GM23338 (cell line): ENCODE results near the gene PROZ. TPM values are rescaled to one million over a fixed set of nuclear protein-coding genes. Genes with fewer than 3 reads are reported as not detected.

Experiments
- ATAC-seq: fragments of 200-7000 bp; cut with Tn5 transposase; 3 replicates; pipeline ENCODE4 v1.9.1; 2020
- DNase-seq: peaks from one replicate; pipeline ENCODE4 v3.0.0-alpha.2; 2015; ENCODE audit warnings: low spot score
- H2AFZ ChIP-seq: fragments of 200-600 bp; sonication (generic); 2 replicates; pipeline ENCODE4 v1.8.0; 2016; ENCODE audit warnings: antibody characterized with exemption, mild to moderate bottlenecking, moderate library complexity
- H3F3A ChIP-seq: fragments of 200-600 bp; sonication (generic); replicated peaks from 2 replicates; pipeline ENCODE4 v1.8.0; 2017; ENCODE audit warnings: antibody characterized with exemption, mixed run types, low read depth
- H3K27ac ChIP-seq: fragments of 200-600 bp; sonication (generic); 2 replicates; pipeline ENCODE4 v1.6.1; 2016; ENCODE audit warnings: low read depth
- H3K27me3 ChIP-seq: fragments of 200-600 bp; sonication (generic); 2 replicates; pipeline ENCODE4 v1.8.0; 2016; ENCODE audit warnings: mild to moderate bottlenecking, mixed run types, moderate library complexity; ENCODE audit not compliant: insufficient read depth
- H3K36me3 ChIP-seq: fragments of 200-600 bp; sonication (generic); 2 replicates; pipeline ENCODE4 v1.8.0; 2016; ENCODE audit warnings: mild to moderate bottlenecking; ENCODE audit not compliant: insufficient read depth
- H3K4me1 ChIP-seq: fragments of 200-600 bp; sonication (generic); 2 replicates; pipeline ENCODE4 v1.8.0; 2016; ENCODE audit warnings: mild to moderate bottlenecking, moderate library complexity; ENCODE audit not compliant: insufficient read depth
- H3K4me2 ChIP-seq: fragments of 200-600 bp; sonication (generic); 2 replicates; pipeline ENCODE4 v1.7.1; 2017; ENCODE audit warnings: mixed run types
- H3K4me3 ChIP-seq: fragments of 200-600 bp; sonication (generic); 2 replicates; pipeline ENCODE4 v1.6.1; 2016; ENCODE audit warnings: mixed run types
- H3K79me2 ChIP-seq: fragments of 200-600 bp; sonication (generic); replicated peaks from 2 replicates; pipeline ENCODE4 v1.8.0; 2017; ENCODE audit warnings: mild to moderate bottlenecking; ENCODE audit not compliant: insufficient read depth
- H3K9me2 ChIP-seq: fragments of 200-600 bp; sonication (generic); 2 replicates; pipeline ENCODE4 v1.8.0; 2017; ENCODE audit not compliant: insufficient read depth
- H4K20me1 ChIP-seq: fragments of 200-600 bp; sonication (generic); replicated peaks from 2 replicates; pipeline ENCODE4 v1.8.0; 2017; ENCODE audit warnings: mild to moderate bottlenecking; ENCODE audit not compliant: insufficient read depth
- H3K27ac Mint-ChIP-seq: 2 replicates; pipeline ENCODE4 v1.8.0; 2020; ENCODE audit warnings: inconsistent platforms, mild to moderate bottlenecking, moderate library complexity, mixed read lengths
- H3K27me3 Mint-ChIP-seq: 3 replicates; pipeline ENCODE4 v1.8.0; 2022; ENCODE audit warnings: low read depth, mild to moderate bottlenecking, moderate library complexity, mixed read lengths, inconsistent platforms; ENCODE audit not compliant: insufficient read depth, poor library complexity
- H3K36me3 Mint-ChIP-seq: 3 replicates; pipeline ENCODE4 v1.8.0; 2021; ENCODE audit warnings: low read depth, mild to moderate bottlenecking, inconsistent platforms, moderate library complexity, mixed read lengths
- H3K4me1 Mint-ChIP-seq: 3 replicates; pipeline ENCODE4 v1.8.0; 2020; ENCODE audit warnings: mild to moderate bottlenecking, inconsistent platforms, mixed read lengths
- H3K4me3 Mint-ChIP-seq: 3 replicates; pipeline ENCODE4 v1.8.0; 2021; ENCODE audit warnings: moderate library complexity, mild to moderate bottlenecking, inconsistent platforms, mixed read lengths
- H3K9me3 Mint-ChIP-seq: 3 replicates; pipeline ENCODE4 v1.8.0; 2020; ENCODE audit warnings: moderate library complexity, mild to moderate bottlenecking, inconsistent platforms, mixed read lengths
- EZH2 ChIP-seq: fragments of 200-600 bp; sonication (generic); IDR thresholded peaks from one replicate; pipeline ENCODE4 v1.8.0; 2017; ENCODE audit warnings: antibody characterized with exemption, mild to moderate bottlenecking, low read depth; ENCODE audit not compliant: unreplicated experiment
- EZH2phosphoT487 ChIP-seq: fragments of 200-600 bp; sonication (generic); IDR thresholded peaks from one replicate; pipeline ENCODE4 v1.8.1; 2018; ENCODE audit warnings: antibody characterized with exemption; ENCODE audit not compliant: unreplicated experiment
- POLR2AphosphoS5 ChIP-seq: IDR thresholded peaks from 2 replicates; pipeline ENCODE4 v1.6.1; 2016; ENCODE audit warnings: antibody characterized with exemption, low read depth
- ZNF331 ChIP-seq: fragments of 250-450 bp; sonication (Bioruptor Pico); IDR thresholded peaks from 2 replicates; pipeline ENCODE4 v1.5.0; 2020; ENCODE audit warnings: low read depth, mild to moderate bottlenecking, moderate library complexity
- ZNF462 ChIP-seq: fragments of 250-450 bp; sonication (Bioruptor Pico); IDR thresholded peaks from 2 replicates; pipeline ENCODE4 v1.5.0; 2020; ENCODE audit warnings: mild to moderate bottlenecking, moderate library complexity
- polyA plus RNA-seq: library from polyadenylated mRNA; unstranded; fragments of >200 nt; fragmentation: Nextera tagmentation; extraction: Ambion mirVana; gene quantifications from 2 replicates; pipeline ENCODE4 v1.2.1, GENCODE V29; 2016
- total RNA-seq: library from RNA; depleted of rRNA; stranded (reverse); fragments of >200 nt; shearing (Covaris generic); gene quantifications from 2 replicates; pipeline ENCODE4 v1.2.3, GENCODE V29; 2014

PROZ gene
- total and polyA plus RNA-seq, 2 experiments from 2014 or later: 0.53 TPM; not detected in 1

- Histone ChIP-seq H3K4me2 (no peak overlapping the region), H3K27ac (no peak overlapping the region), H3K79me2 (no peaks in the 10 kb centered on the region), H3F3A (peaks cover 13% of the 10 kb centered on the region), H3K27me3 (peaks cover 22% of the 10 kb centered on the region), H4K20me1 (no peaks in the 10 kb centered on the region), H3K4me3 (no peak overlapping the region), H3K4me1 (0 out of 2 replicates have a peak, but pooled peaks cover 4% of the 10 kb centered on the region), H3K36me3 (no peaks in the 10 kb centered on the region), H3K9me2 (no peaks in the 10 kb centered on the region), H2AFZ (no peak overlapping the region)
- H3K9me3 Mint-ChIP-seq: no peaks in the 10 kb centered on the region
- no peak for DNase-seq
- H3K27ac Mint-ChIP-seq: no peak overlapping the region
- peaks cover 10% of the 10 kb centered on the region for H3K4me1 Mint-ChIP-seq
- ATAC-seq: no peak
- peaks cover 27% of the 10 kb centered on the region for H3K27me3 Mint-ChIP-seq
- no peaks in the 10 kb centered on the region; the same call in 2 of the 3 replicates for H3K36me3 Mint-ChIP-seq
- no peak overlapping the region for H3K4me3 Mint-ChIP-seq
- TF ChIP-seq ZNF462: no peak
Measured at GRCh38 chr13:113148940-113149503, 9.4 kb upstream of the PROZ start.

GRCh38 chr13:113149711-113150549, 8.5 kb upstream of the PROZ start:
- H3K4me3 ChIP-seq: no peak overlapping the region
- H3K27ac ChIP-seq: no peak overlapping the region
- DNase-seq (no peak), ATAC-seq (no peak)
- peaks cover 17% of the 10 kb centered on the region for H3F3A ChIP-seq
- no peaks in the 10 kb centered on the region; the same call in 2 of the 3 replicates for H3K36me3 Mint-ChIP-seq
- H3K36me3 ChIP-seq: no peaks in the 10 kb centered on the region
- H4K20me1 ChIP-seq: no peaks in the 10 kb centered on the region
- peaks cover 22% of the 10 kb centered on the region for H3K27me3 ChIP-seq
- no peak overlapping the region for H3K27ac Mint-ChIP-seq
- H3K27me3 Mint-ChIP-seq: peaks cover 27% of the 10 kb centered on the region
- H3K4me2 ChIP-seq: no peak overlapping the region
- H2AFZ ChIP-seq: no peak overlapping the region
- no peaks in the 10 kb centered on the region for H3K9me2 ChIP-seq
- peaks cover 15% of the 10 kb centered on the region for H3K4me1 Mint-ChIP-seq
- H3K4me1 ChIP-seq: 0 out of 2 replicates have a peak, but pooled peaks cover 4% of the 10 kb centered on the region
- H3K79me2 ChIP-seq: no peaks in the 10 kb centered on the region
- H3K9me3 Mint-ChIP-seq: no peaks in the 10 kb centered on the region
- no peak overlapping the region for H3K4me3 Mint-ChIP-seq
- no peak for TF ChIP-seq EZH2phosphoT487
- TF ChIP-seq EZH2: no peak
- no peak for TF ChIP-seq ZNF331 (CRISPR knock-in tag)
- no peak for TF ChIP-seq POLR2AphosphoS5
